ENCODE results near the gene TRHDE. TPM values are rescaled to one million over a fixed set of nuclear protein-coding genes. Genes with fewer than 3 reads are reported as not detected.

The TRHDE gene
- total RNA-seq, 1 experiment from 2014 or later = 24.5 TPM

- BruUV-seq (replicated peaks) = no TSS peak
- CTCF ChIA-PET = no interaction called here
- no peaks in the 10 kb centered on the region for H3K36me3 ChIP-seq (ENCODE audit: insufficient read depth, low read length, poor library complexity, severe bottlenecking)
These were observed 219.3 kb downstream of the TRHDE start for GRCh38 chr12:72491426-72491825.

GRCh38 chr12:72493407-72493806, 221.2 kb downstream of the TRHDE start:
- Histone ChIP-seq H3K36me3 (ENCODE audit: insufficient read depth, low read length, poor library complexity, severe bottlenecking) (no peaks in the 10 kb centered on the region), H3K4me3 (ENCODE audit: low read depth, low read length, poor library complexity, severe bottlenecking) (no peak overlapping the region), H3K27ac (ENCODE audit: low read depth, low read length, poor library complexity, severe bottlenecking) (no peak overlapping the region), H3K4me1 (ENCODE audit: insufficient read depth, low read length, poor library complexity, severe bottlenecking) (peaks cover 4% of the 10 kb centered on the region), H3K9me3 (ENCODE audit: low read depth, low read length, poor library complexity, severe bottlenecking) (no peaks in the 10 kb centered on the region), H3K27me3 (replicated peaks; ENCODE audit: insufficient read depth, low read depth, low read length, poor library complexity) (no peaks in the 10 kb centered on the region)
- intact Hi-C loops (cut with micrococcal nuclease; ENCODE audit: unreplicated experiment) = no loop called here
- DNase-seq (ENCODE audit: low spot score) = no peak
- CTCF ChIA-PET = no interaction called here
- BruUV-seq (replicated peaks) = no TSS peak
- POLR2A ChIA-PET (ENCODE audit: low non-redundant PET) = no interaction called here
- TF ChIP-seq CTCF (conservative IDR thresholded peaks at IDR 0.05; ENCODE audit: low read depth, low read length) (no peak), EZH2 (IDR thresholded peaks at IDR 0.05; ENCODE audit: borderline replicate concordance, low read depth, low read length, poor library complexity, severe bottlenecking) (no peak)

More at GRCh38 chr12:72491426-72491825, 219.3 kb downstream of the TRHDE start:
- POLR2A ChIA-PET (ENCODE audit: low non-redundant PET) = no interaction called here
- intact Hi-C loops (cut with micrococcal nuclease; ENCODE audit: unreplicated experiment) = no loop called here
- DNase-seq (ENCODE audit: low spot score) = no peak
- H3K9me3 ChIP-seq (ENCODE audit: low read depth, low read length, poor library complexity, severe bottlenecking) = peaks cover 11% of the 10 kb centered on the region
- H3K4me1 ChIP-seq (ENCODE audit: insufficient read depth, low read length, poor library complexity, severe bottlenecking) = peaks cover 4% of the 10 kb centered on the region
- no peaks in the 10 kb centered on the region for H3K27me3 ChIP-seq (replicated peaks; ENCODE audit: insufficient read depth, low read depth, low read length, poor library complexity)
- H3K27ac ChIP-seq (ENCODE audit: low read depth, low read length, poor library complexity, severe bottlenecking) = no peak overlapping the region
- TF ChIP-seq EZH2 (IDR thresholded peaks at IDR 0.05; ENCODE audit: borderline replicate concordance, low read depth, low read length, poor library complexity, severe bottlenecking) = no peak
- no peak overlapping the region for H3K4me3 ChIP-seq (ENCODE audit: low read depth, low read length, poor library complexity, severe bottlenecking)

GRCh38 chr12:72498354-72498753, 226.2 kb downstream of the TRHDE start:
- BruUV-seq (replicated peaks) = no TSS peak
- ChIA-PET POLR2A (ENCODE audit: low non-redundant PET) (no interaction called here), CTCF (no interaction called here)
- Histone ChIP-seq H3K4me3 (ENCODE audit: low read depth, low read length, poor library complexity, severe bottlenecking) (no peak overlapping the region), H3K9me3 (ENCODE audit: low read depth, low read length, poor library complexity, severe bottlenecking) (no peaks in the 10 kb centered on the region), H3K4me1 (ENCODE audit: insufficient read depth, low read length, poor library complexity, severe bottlenecking) (no peaks in the 10 kb centered on the region), H3K27me3 (replicated peaks; ENCODE audit: insufficient read depth, low read depth, low read length, poor library complexity) (no peaks in the 10 kb centered on the region), H3K27ac (ENCODE audit: low read depth, low read length, poor library complexity, severe bottlenecking) (no peak overlapping the region), H3K36me3 (ENCODE audit: insufficient read depth, low read length, poor library complexity, severe bottlenecking) (no peaks in the 10 kb centered on the region)
- intact Hi-C loops (cut with micrococcal nuclease; ENCODE audit: unreplicated experiment) = no loop called here
- TF ChIP-seq EZH2 (IDR thresholded peaks at IDR 0.05; ENCODE audit: borderline replicate concordance, low read depth, low read length, poor library complexity, severe bottlenecking) = no peak
- TF ChIP-seq CTCF (conservative IDR thresholded peaks at IDR 0.05; ENCODE audit: low read depth, low read length) = no peak
- DNase-seq (ENCODE audit: low spot score) = no peak

GRCh38 chr12:72499244-72499643, 227.1 kb downstream of the TRHDE start:
- ChIA-PET POLR2A (ENCODE audit: low non-redundant PET) (no interaction called here), CTCF (no interaction called here)
- H3K27me3 ChIP-seq (replicated peaks; ENCODE audit: insufficient read depth, low read depth, low read length, poor library complexity) = no peaks in the 10 kb centered on the region
- intact Hi-C loops (cut with micrococcal nuclease; ENCODE audit: unreplicated experiment) = no loop called here
- TF ChIP-seq CTCF (conservative IDR thresholded peaks at IDR 0.05; ENCODE audit: low read depth, low read length) (no peak), EZH2 (IDR thresholded peaks at IDR 0.05; ENCODE audit: borderline replicate concordance, low read depth, low read length, poor library complexity, severe bottlenecking) (no peak)
- no peak overlapping the region for H3K27ac ChIP-seq (ENCODE audit: low read depth, low read length, poor library complexity, severe bottlenecking)
- H3K9me3 ChIP-seq (ENCODE audit: low read depth, low read length, poor library complexity, severe bottlenecking) = no peaks in the 10 kb centered on the region
- H3K4me1 ChIP-seq (ENCODE audit: insufficient read depth, low read length, poor library complexity, severe bottlenecking) = no peaks in the 10 kb centered on the region
- BruUV-seq (replicated peaks) = no TSS peak
- H3K4me3 ChIP-seq (ENCODE audit: low read depth, low read length, poor library complexity, severe bottlenecking) = no peak overlapping the region
- no peaks in the 10 kb centered on the region for H3K36me3 ChIP-seq (ENCODE audit: insufficient read depth, low read length, poor library complexity, severe bottlenecking)
- DNase-seq (ENCODE audit: low spot score) = no peak
